ENCODE measurements around the gene ADA. TPM values are rescaled to one million over a fixed set of nuclear protein-coding genes. Genes with fewer than 3 reads are reported as not detected.

ADA gene
- total and polyA plus RNA-seq, 9 of the 15 experiments (the other 6 are each of a cell fraction or from before 2014, with no cell fraction given), result 2.4 to 26.1 (median 5.3) TPM

DNA sequence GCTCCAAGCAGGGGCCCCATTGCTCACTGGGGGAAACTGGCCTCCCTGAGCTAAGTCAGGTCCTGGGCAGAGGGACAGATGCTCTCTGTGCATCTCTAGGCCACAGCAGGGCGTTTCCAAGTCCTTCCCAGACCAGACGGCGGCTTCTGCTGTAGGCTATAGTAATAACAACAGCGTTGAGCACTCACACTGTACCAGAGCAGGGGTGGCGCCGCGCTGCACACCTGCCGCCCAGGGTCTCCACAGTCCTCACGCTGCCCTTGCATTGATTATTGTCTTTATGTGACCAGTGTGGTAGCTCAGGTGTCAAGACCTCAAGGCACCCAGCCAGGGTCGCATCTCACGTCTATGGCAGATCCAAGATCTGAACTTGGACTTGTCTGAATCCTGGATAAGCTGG lies 48.8 kb upstream of the ADA start:
- no peak overlapping the region for H3K9ac ChIP-seq (ENCODE audit: insufficient read depth in 1 of 2, low read depth in 2 of 2, low read length in 2 of 2)
- no TSS peak for BruUV-seq (replicated peaks)
- H3K27ac ChIP-seq (ENCODE audit: extremely low read depth, low read depth, low read length), result no peak overlapping the region
- H2AFZ ChIP-seq (ENCODE audit: low read depth, low read length), result no peak overlapping the region
- WGBS (ENCODE audit: insufficient coverage, low coverage, missing lambda C conversion rate), result 6% methylated on average over 11 of the region's 11 CpGs
- H3K27me3 ChIP-seq (ENCODE audit: control insufficient read depth in 2 of 2, insufficient read depth in 2 of 2, low read length in 2 of 2), result peaks cover 28 to 52% of the 10 kb centered on the region in 2 experiments; a peak in 4 of 5 replicates
- H3K36me3 ChIP-seq (ENCODE audit: control insufficient read depth, insufficient read depth, low read length), result no peaks in the 10 kb centered on the region
- H3K9me3 ChIP-seq (replicated peaks; ENCODE audit: control insufficient read depth, insufficient read depth, low read depth, low read length), result peaks cover 4% of the 10 kb centered on the region
- ChIA-PET CTCF (ENCODE audit: low intra/inter-chr PET ratio) (no interaction called here), POLR2A (interaction anchor here (0.6 kb wide), 1 partner anchor 832 kb away, joined by 3 read pairs; no protein-coding TSS in a partner anchor)
- no peaks in the 10 kb centered on the region for H3K79me2 ChIP-seq (ENCODE audit: control insufficient read depth, insufficient read depth, low read length)
- no peak overlapping the region for H3K4me3 ChIP-seq
- in situ Hi-C loops (cut with MboI), result no loop called here
- H3K4me1 ChIP-seq (replicated peaks in 1 of 2; ENCODE audit: control insufficient read depth in 2 of 2, insufficient read depth in 2 of 2, low read length in 2 of 2), result no peaks in the 10 kb centered on the region
- H4K20me1 ChIP-seq (replicated peaks; ENCODE audit: control insufficient read depth, insufficient read depth, low read length), result 0 out of 2 replicates have a peak, but pooled peaks cover 4% of the 10 kb centered on the region
- FAIRE-seq (no peak), DNase-seq (ENCODE audit: extremely low read depth in 1 of 4, low spot score in 3 of 4) (no peak), ATAC-seq (no peak)
- no peaks in the 10 kb centered on the region for H3K9me1 ChIP-seq (ENCODE audit: control insufficient read depth, insufficient read depth, low read length)
- no peak overlapping the region for H3K4me2 ChIP-seq (ENCODE audit: insufficient read depth, low read length)
- intact Hi-C loops (cut with micrococcal nuclease), result no loop called here
- TF ChIP-seq NFE2L1 (tag; IDR thresholded peaks at IDR 0.05; ENCODE audit: borderline replicate concordance, low read depth) (no peak), FOXK1 (CRISPR knock-in tag; IDR thresholded peaks at IDR 0.05; ENCODE audit: borderline replicate concordance) (no peak), ZNF3 (CRISPR knock-in tag; IDR thresholded peaks at IDR 0.05) (no peak), ELF1 (tag; IDR thresholded peaks at IDR 0.05) (no peak), ZNF644 (tag; IDR thresholded peaks at IDR 0.05; ENCODE audit: low read depth) (no peak), PHB2 (IDR thresholded peaks at IDR 0.05; ENCODE audit: low read depth) (no peak)
- TF ChIP-seq, protein P1, sequence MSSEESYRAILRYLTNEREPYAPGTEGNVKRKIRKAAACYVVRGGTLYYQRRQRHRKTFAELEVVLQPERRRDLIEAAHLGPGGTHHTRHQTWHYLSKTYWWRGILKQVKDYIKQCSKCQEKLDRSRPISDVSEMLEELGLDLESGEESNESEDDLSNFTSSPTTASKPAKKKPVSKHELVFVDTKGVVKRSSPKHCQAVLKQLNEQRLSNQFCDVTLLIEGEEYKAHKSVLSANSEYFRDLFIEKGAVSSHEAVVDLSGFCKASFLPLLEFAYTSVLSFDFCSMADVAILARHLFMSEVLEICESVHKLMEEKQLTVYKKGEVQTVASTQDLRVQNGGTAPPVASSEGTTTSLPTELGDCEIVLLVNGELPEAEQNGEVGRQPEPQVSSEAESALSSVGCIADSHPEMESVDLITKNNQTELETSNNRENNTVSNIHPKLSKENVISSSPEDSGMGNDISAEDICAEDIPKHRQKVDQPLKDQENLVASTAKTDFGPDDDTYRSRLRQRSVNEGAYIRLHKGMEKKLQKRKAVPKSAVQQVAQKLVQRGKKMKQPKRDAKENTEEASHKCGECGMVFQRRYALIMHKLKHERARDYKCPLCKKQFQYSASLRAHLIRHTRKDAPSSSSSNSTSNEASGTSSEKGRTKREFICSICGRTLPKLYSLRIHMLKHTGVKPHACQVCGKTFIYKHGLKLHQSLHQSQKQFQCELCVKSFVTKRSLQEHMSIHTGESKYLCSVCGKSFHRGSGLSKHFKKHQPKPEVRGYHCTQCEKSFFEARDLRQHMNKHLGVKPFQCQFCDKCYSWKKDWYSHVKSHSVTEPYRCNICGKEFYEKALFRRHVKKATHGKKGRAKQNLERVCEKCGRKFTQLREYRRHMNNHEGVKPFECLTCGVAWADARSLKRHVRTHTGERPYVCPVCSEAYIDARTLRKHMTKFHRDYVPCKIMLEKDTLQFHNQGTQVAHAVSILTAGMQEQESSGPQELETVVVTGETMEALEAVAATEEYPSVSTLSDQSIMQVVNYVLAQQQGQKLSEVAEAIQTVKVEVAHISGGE (CRISPR knock-in tag; IDR thresholded peaks at IDR 0.05), result no peak
- TF ChIP-seq, protein P2, sequence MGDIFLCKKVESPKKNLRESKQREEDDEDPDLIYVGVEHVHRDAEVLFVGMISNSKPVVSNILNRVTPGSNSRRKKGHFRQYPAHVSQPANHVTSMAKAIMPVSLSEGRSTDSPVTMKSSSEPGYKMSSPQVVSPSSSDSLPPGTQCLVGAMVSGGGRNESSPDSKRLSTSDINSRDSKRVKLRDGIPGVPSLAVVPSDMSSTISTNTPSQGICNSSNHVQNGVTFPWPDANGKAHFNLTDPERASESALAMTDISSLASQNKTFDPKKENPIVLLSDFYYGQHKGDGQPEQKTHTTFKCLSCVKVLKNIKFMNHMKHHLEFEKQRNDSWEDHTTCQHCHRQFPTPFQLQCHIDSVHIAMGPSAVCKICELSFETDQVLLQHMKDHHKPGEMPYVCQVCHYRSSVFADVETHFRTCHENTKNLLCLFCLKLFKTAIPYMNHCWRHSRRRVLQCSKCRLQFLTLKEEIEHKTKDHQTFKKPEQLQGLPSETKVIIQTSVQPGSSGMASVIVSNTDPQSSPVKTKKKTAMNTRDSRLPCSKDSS (IDR thresholded peaks at IDR 0.05; ENCODE audit: low read depth, partially characterized antibody), result no peak
- TF ChIP-seq, protein P3, sequence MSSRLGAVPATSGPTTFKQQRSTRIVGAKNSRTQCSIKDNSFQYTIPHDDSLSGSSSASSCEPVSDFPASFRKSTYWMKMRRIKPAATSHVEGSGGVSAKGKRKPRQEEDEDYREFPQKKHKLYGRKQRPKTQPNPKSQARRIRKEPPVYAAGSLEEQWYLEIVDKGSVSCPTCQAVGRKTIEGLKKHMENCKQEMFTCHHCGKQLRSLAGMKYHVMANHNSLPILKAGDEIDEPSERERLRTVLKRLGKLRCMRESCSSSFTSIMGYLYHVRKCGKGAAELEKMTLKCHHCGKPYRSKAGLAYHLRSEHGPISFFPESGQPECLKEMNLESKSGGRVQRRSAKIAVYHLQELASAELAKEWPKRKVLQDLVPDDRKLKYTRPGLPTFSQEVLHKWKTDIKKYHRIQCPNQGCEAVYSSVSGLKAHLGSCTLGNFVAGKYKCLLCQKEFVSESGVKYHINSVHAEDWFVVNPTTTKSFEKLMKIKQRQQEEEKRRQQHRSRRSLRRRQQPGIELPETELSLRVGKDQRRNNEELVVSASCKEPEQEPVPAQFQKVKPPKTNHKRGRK (tag; IDR thresholded peaks at IDR 0.05), result no peak
- TF ChIP-seq, protein P4, sequence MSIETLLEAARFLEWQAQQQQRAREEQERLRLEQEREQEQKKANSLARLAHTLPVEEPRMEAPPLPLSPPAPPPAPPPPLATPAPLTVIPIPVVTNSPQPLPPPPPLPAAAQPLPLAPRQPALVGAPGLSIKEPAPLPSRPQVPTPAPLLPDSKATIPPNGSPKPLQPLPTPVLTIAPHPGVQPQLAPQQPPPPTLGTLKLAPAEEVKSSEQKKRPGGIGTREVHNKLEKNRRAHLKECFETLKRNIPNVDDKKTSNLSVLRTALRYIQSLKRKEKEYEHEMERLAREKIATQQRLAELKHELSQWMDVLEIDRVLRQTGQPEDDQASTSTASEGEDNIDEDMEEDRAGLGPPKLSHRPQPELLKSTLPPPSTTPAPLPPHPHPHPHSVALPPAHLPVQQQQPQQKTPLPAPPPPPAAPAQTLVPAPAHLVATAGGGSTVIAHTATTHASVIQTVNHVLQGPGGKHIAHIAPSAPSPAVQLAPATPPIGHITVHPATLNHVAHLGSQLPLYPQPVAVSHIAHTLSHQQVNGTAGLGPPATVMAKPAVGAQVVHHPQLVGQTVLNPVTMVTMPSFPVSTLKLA (conservative IDR thresholded peaks at IDR 0.05), result no peak
- TF ChIP-seq, protein P5, sequence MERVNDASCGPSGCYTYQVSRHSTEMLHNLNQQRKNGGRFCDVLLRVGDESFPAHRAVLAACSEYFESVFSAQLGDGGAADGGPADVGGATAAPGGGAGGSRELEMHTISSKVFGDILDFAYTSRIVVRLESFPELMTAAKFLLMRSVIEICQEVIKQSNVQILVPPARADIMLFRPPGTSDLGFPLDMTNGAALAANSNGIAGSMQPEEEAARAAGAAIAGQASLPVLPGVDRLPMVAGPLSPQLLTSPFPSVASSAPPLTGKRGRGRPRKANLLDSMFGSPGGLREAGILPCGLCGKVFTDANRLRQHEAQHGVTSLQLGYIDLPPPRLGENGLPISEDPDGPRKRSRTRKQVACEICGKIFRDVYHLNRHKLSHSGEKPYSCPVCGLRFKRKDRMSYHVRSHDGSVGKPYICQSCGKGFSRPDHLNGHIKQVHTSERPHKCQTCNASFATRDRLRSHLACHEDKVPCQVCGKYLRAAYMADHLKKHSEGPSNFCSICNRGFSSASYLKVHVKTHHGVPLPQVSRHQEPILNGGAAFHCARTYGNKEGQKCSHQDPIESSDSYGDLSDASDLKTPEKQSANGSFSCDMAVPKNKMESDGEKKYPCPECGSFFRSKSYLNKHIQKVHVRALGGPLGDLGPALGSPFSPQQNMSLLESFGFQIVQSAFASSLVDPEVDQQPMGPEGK (CRISPR knock-in tag; IDR thresholded peaks at IDR 0.05; ENCODE audit: borderline replicate concordance), result no peak
